GM23338 (cell line): ENCODE data around the gene TMEM145.

ENCODE experiments used
- EZH2 ChIP-seq: fragments of 200-600 bp; sonication (generic); IDR thresholded peaks from one replicate; pipeline ENCODE4 v1.8.0; 2017; ENCODE audit warnings: antibody characterized with exemption, mild to moderate bottlenecking, low read depth; ENCODE audit not compliant: unreplicated experiment
- EZH2phosphoT487 ChIP-seq: fragments of 200-600 bp; sonication (generic); IDR thresholded peaks from one replicate; pipeline ENCODE4 v1.8.1; 2018; ENCODE audit warnings: antibody characterized with exemption; ENCODE audit not compliant: unreplicated experiment
- POLR2AphosphoS5 ChIP-seq: IDR thresholded peaks from 2 replicates; pipeline ENCODE4 v1.6.1; 2016; ENCODE audit warnings: antibody characterized with exemption, low read depth
- TF ChIP-seq, protein P1 (sequence below), 2 experiments: fragments of 200-600 bp in 1 of 2; sonication (generic) in 1 of 2; conservative IDR thresholded peaks; 2 replicates each; pipeline versions ENCODE4 v1.5.1 to v1.6.1; 2016 to 2017; ENCODE audit warnings: antibody characterized with exemption in 2 of 2, low read depth in 2 of 2, mild to moderate bottlenecking in 2 of 2, moderate library complexity in 1 of 2
- TF ChIP-seq, protein P2 (sequence below): IDR thresholded peaks from one replicate; pipeline ENCODE4 v1.6.1; 2018; ENCODE audit warnings: antibody characterized with exemption; ENCODE audit not compliant: unreplicated experiment

DNA sequence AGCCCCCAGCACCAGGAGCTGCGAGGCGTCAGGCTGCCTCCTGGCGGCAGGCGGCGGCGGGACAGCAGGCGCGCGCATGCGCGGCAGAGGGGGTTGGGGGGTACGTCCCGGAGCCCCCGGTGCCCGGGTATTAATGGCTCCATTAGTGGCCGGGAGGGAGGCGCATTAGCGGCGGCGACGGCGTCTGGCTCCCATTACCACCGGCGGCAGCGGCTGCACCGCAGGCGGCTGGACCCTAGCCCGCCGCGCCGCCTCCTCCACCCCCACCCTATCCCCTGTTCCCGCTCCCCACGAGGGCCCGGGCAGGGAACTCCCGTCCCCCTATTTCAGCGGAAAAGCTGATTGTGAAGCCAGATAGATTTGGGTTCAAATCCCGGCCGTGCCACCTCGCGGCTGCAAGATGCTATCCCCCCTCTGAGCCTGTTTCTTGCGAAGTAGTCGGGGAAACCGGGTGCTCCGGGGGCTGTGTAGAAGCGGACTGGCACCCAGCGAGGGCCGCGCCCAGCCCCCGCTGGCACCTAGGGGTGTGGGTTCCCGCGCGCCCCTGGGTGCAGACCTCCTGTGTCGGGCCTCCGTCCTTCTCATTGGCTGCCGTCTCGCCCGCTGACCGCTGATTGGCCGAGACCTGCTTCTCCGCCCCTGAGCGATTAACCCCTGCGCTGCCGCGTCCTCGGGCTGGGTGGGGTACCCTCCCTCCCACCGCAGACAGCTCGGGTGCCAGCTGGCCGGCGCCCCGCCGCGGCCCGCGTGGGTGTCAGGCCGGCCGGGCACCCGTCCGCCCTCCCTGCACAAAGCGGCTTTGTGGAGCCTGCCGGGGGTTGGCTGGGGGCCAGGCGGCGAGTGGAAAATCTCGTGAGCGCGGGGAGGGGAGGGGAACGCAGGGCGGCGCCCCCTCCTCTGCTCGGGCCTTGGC lies 33.0 kb upstream of the TMEM145 start:
- TF ChIP-seq, protein P1, sequence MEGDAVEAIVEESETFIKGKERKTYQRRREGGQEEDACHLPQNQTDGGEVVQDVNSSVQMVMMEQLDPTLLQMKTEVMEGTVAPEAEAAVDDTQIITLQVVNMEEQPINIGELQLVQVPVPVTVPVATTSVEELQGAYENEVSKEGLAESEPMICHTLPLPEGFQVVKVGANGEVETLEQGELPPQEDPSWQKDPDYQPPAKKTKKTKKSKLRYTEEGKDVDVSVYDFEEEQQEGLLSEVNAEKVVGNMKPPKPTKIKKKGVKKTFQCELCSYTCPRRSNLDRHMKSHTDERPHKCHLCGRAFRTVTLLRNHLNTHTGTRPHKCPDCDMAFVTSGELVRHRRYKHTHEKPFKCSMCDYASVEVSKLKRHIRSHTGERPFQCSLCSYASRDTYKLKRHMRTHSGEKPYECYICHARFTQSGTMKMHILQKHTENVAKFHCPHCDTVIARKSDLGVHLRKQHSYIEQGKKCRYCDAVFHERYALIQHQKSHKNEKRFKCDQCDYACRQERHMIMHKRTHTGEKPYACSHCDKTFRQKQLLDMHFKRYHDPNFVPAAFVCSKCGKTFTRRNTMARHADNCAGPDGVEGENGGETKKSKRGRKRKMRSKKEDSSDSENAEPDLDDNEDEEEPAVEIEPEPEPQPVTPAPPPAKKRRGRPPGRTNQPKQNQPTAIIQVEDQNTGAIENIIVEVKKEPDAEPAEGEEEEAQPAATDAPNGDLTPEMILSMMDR (conservative IDR thresholded peaks at IDR 0.05; ENCODE audit: low read depth in 2 of 2) = peak; percentile 73 to 93
- TF ChIP-seq POLR2AphosphoS5 = no peak
- no peak for TF ChIP-seq EZH2phosphoT487
- TF ChIP-seq EZH2 = no peak
- TF ChIP-seq, protein P2, sequence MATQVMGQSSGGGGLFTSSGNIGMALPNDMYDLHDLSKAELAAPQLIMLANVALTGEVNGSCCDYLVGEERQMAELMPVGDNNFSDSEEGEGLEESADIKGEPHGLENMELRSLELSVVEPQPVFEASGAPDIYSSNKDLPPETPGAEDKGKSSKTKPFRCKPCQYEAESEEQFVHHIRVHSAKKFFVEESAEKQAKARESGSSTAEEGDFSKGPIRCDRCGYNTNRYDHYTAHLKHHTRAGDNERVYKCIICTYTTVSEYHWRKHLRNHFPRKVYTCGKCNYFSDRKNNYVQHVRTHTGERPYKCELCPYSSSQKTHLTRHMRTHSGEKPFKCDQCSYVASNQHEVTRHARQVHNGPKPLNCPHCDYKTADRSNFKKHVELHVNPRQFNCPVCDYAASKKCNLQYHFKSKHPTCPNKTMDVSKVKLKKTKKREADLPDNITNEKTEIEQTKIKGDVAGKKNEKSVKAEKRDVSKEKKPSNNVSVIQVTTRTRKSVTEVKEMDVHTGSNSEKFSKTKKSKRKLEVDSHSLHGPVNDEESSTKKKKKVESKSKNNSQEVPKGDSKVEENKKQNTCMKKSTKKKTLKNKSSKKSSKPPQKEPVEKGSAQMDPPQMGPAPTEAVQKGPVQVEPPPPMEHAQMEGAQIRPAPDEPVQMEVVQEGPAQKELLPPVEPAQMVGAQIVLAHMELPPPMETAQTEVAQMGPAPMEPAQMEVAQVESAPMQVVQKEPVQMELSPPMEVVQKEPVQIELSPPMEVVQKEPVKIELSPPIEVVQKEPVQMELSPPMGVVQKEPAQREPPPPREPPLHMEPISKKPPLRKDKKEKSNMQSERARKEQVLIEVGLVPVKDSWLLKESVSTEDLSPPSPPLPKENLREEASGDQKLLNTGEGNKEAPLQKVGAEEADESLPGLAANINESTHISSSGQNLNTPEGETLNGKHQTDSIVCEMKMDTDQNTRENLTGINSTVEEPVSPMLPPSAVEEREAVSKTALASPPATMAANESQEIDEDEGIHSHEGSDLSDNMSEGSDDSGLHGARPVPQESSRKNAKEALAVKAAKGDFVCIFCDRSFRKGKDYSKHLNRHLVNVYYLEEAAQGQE = no peak
